ENCODE results near the gene WHRN.

DNA sequence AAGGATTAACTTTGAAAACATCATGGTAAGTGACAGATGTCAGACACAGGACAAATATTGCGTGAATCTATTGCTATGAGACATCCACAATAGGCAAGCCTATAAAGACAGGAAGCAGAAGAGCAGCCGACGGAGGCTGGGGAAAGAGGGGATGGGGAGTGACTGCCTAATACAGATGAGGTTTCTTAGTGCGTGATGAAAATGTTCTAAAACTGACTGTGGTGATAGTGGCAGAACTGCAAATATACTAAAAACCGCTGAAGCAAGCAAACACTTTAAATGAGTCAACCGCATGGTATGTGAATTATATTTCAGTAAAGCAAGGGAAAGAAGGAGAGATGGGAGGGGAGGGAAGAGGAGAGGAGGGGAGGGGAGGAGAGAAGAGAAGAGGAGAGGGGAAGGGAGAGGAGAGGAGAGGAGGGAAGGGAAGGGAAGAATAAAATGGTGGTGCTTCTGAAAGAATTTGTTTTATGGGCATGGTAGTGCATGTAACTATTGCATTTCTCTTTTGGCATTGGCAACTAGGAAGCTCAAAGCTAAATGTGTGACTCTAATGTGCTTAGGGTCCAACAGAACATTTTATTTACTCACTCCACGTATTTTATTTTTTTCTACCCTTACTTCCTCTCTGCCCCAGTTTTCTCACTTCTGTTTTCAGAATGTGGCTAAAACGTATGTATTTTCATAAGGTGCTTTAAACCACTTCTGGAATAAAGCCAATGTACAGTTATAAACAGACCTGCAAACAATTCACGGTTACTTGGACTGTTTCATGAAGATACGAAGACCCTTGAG lies 138.7 kb downstream of the WHRN start:
- TF ChIP-seq, protein P1, sequence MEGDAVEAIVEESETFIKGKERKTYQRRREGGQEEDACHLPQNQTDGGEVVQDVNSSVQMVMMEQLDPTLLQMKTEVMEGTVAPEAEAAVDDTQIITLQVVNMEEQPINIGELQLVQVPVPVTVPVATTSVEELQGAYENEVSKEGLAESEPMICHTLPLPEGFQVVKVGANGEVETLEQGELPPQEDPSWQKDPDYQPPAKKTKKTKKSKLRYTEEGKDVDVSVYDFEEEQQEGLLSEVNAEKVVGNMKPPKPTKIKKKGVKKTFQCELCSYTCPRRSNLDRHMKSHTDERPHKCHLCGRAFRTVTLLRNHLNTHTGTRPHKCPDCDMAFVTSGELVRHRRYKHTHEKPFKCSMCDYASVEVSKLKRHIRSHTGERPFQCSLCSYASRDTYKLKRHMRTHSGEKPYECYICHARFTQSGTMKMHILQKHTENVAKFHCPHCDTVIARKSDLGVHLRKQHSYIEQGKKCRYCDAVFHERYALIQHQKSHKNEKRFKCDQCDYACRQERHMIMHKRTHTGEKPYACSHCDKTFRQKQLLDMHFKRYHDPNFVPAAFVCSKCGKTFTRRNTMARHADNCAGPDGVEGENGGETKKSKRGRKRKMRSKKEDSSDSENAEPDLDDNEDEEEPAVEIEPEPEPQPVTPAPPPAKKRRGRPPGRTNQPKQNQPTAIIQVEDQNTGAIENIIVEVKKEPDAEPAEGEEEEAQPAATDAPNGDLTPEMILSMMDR (IDR thresholded peaks at IDR 0.05) = no peak
- TF ChIP-seq POLR2A (IDR thresholded peaks at IDR 0.05; ENCODE audit: low read depth) (no peak), POLR2AphosphoS5 (IDR thresholded peaks at IDR 0.05) (no peak)
